HCT116 (cell line): ENCODE measurements around the gene CDIP1.

Experiments
- CEBPB ChIP-seq: IDR thresholded peaks from 2 replicates; pipeline ENCODE4 v1.6.1; 2012; ENCODE audit warnings: low read depth
- CTCF ChIP-seq, 3 experiments: fragments of 200-600 bp in 1 of 3; sonication (generic) in 1 of 3; IDR thresholded peaks in 2 of 3; conservative IDR thresholded peaks in 1 of 3; 2 replicates each; pipeline ENCODE4 v1.5.1; 2012 to 2017; ENCODE audit warnings: low read depth in 2 of 3, low read length in 2 of 3, antibody characterized with exemption in 1 of 3, borderline replicate concordance in 1 of 3, control low read depth in 1 of 3, mild to moderate bottlenecking in 1 of 3, mixed read lengths in 1 of 3, mixed run types in 1 of 3, moderate library complexity in 1 of 3; ENCODE audit not compliant: insufficient read depth in 1 of 3
- EGR1 ChIP-seq: IDR thresholded peaks from 2 replicates; pipeline ENCODE4 v1.6.1; 2012; ENCODE audit warnings: low read depth
- EZH2 ChIP-seq: fragments of 200-600 bp; sonication (generic); IDR thresholded peaks from 2 replicates; pipeline ENCODE4 v1.6.1; 2017; ENCODE audit warnings: antibody characterized with exemption, mixed run types
- EZH2phosphoT487 ChIP-seq: fragments of 200-600 bp; IDR thresholded peaks from 2 replicates; pipeline ENCODE4 v1.6.1; 2018; ENCODE audit warnings: antibody characterized with exemption, borderline replicate concordance
- FOSL1 ChIP-seq: IDR thresholded peaks from 2 replicates; pipeline ENCODE4 v1.6.1; 2012; ENCODE audit warnings: low read depth
- POLR2A ChIP-seq: IDR thresholded peaks from 2 replicates; pipeline ENCODE4 v1.7.0; 2011; ENCODE audit warnings: borderline replicate concordance; ENCODE audit not compliant: insufficient read depth, insufficient read length; ENCODE audit errors: extremely low read depth
- POLR2AphosphoS5 ChIP-seq: IDR thresholded peaks from 2 replicates; pipeline ENCODE4 v1.6.1; 2011; ENCODE audit warnings: mild to moderate bottlenecking, low read depth, low read length, moderate library complexity
- RAD21 ChIP-seq: IDR thresholded peaks from 2 replicates; pipeline ENCODE4 v1.6.1; 2012; ENCODE audit warnings: low read depth, mild to moderate bottlenecking
- SIN3A ChIP-seq: IDR thresholded peaks from 2 replicates; pipeline ENCODE4 v1.6.1; 2012; ENCODE audit warnings: low read depth
- YY1 ChIP-seq: IDR thresholded peaks from 2 replicates; pipeline ENCODE4 v1.6.1; 2011; ENCODE audit warnings: low read length, low read depth, moderate library complexity, mild to moderate bottlenecking; ENCODE audit not compliant: insufficient replicate concordance; ENCODE audit errors: extremely low read depth
- TF ChIP-seq, protein P1 (sequence below): IDR thresholded peaks from 2 replicates; pipeline ENCODE4 v1.6.1; 2012; ENCODE audit warnings: low read depth
- TF ChIP-seq, protein P2 (sequence below): IDR thresholded peaks from 2 replicates; pipeline ENCODE4 v1.6.1; 2012
- TF ChIP-seq, protein P3 (sequence below): IDR thresholded peaks from 2 replicates; pipeline ENCODE4 v1.6.1; 2011; ENCODE audit warnings: mild to moderate bottlenecking, low read length, moderate library complexity; ENCODE audit not compliant: insufficient replicate concordance; ENCODE audit errors: extremely low read depth

- TF ChIP-seq, protein P1, sequence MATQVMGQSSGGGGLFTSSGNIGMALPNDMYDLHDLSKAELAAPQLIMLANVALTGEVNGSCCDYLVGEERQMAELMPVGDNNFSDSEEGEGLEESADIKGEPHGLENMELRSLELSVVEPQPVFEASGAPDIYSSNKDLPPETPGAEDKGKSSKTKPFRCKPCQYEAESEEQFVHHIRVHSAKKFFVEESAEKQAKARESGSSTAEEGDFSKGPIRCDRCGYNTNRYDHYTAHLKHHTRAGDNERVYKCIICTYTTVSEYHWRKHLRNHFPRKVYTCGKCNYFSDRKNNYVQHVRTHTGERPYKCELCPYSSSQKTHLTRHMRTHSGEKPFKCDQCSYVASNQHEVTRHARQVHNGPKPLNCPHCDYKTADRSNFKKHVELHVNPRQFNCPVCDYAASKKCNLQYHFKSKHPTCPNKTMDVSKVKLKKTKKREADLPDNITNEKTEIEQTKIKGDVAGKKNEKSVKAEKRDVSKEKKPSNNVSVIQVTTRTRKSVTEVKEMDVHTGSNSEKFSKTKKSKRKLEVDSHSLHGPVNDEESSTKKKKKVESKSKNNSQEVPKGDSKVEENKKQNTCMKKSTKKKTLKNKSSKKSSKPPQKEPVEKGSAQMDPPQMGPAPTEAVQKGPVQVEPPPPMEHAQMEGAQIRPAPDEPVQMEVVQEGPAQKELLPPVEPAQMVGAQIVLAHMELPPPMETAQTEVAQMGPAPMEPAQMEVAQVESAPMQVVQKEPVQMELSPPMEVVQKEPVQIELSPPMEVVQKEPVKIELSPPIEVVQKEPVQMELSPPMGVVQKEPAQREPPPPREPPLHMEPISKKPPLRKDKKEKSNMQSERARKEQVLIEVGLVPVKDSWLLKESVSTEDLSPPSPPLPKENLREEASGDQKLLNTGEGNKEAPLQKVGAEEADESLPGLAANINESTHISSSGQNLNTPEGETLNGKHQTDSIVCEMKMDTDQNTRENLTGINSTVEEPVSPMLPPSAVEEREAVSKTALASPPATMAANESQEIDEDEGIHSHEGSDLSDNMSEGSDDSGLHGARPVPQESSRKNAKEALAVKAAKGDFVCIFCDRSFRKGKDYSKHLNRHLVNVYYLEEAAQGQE, result no peak
- TF ChIP-seq YY1 (no peak), POLR2A (no peak), CTCF (IDR thresholded peaks at IDR 0.05 in 2 of 3, conservative IDR thresholded peaks at IDR 0.05 in 1 of 3; ENCODE audit: borderline replicate concordance in 1 of 3, insufficient read depth in 1 of 3, low read depth in 2 of 3, low read length in 2 of 3) (no peak), CEBPB (no peak), EZH2phosphoT487 (no peak), POLR2AphosphoS5 (no peak), EZH2 (no peak), SIN3A (no peak), EGR1 (no peak), FOSL1 (no peak), RAD21 (no peak)
- TF ChIP-seq, protein P2, sequence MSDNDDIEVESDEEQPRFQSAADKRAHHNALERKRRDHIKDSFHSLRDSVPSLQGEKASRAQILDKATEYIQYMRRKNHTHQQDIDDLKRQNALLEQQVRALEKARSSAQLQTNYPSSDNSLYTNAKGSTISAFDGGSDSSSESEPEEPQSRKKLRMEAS, result no peak
- TF ChIP-seq, protein P3, sequence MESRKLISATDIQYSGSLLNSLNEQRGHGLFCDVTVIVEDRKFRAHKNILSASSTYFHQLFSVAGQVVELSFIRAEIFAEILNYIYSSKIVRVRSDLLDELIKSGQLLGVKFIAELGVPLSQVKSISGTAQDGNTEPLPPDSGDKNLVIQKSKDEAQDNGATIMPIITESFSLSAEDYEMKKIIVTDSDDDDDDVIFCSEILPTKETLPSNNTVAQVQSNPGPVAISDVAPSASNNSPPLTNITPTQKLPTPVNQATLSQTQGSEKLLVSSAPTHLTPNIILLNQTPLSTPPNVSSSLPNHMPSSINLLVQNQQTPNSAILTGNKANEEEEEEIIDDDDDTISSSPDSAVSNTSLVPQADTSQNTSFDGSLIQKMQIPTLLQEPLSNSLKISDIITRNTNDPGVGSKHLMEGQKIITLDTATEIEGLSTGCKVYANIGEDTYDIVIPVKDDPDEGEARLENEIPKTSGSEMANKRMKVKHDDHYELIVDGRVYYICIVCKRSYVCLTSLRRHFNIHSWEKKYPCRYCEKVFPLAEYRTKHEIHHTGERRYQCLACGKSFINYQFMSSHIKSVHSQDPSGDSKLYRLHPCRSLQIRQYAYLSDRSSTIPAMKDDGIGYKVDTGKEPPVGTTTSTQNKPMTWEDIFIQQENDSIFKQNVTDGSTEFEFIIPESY, result no peak
These were observed 37.5 kb downstream of the CDIP1 start for GRCh38 chr16:4501071-4501478.
